H1 (cell line): ENCODE results near the gene DCAF4. TPM values are rescaled to one million over a fixed set of nuclear protein-coding genes. Genes with fewer than 3 reads are reported as not detected.

Experiments
- CTCF ChIA-PET: fragments of 300-600 bp; sonication (Branson Sonifier 250); formaldehyde crosslinking; loops from one replicate; lab custom pipeline; 2021; ENCODE audit not compliant: partially characterized antibody; lab: Charles Lee
- POLR2A ChIA-PET: fragments of 300-600 bp; sonication (Branson Sonifier 250); formaldehyde crosslinking; loops from one replicate; lab custom pipeline; 2021; ENCODE audit warnings: inconsistent platforms; ENCODE audit not compliant: partially characterized antibody; lab: Charles Lee
- DNase-seq, 2 experiments: peaks; one replicate each; pipeline versions ENCODE4 v3.0.0 to v3.0.0-alpha.2; 2010 to 2022; ENCODE audit warnings: low spot score in 2 of 2, low read depth in 1 of 2, mixed read lengths in 1 of 2
- FAIRE-seq: peaks from 2 replicates; lab custom pipeline; 2011; peaks lifted over from hg19 to GRCh38; lab: Jason Lieb, UNC
- H2AFZ ChIP-seq: 2 replicates; pipeline ENCODE4 v1.8.1; 2012; ENCODE audit warnings: low read length, inconsistent platforms
- H2AK5ac ChIP-seq: 2 replicates; pipeline ENCODE4 v1.6.1; 2013; ENCODE audit warnings: low read depth, low read length
- H2BK120ac ChIP-seq: replicated peaks from 2 replicates; pipeline ENCODE3; 2013; ENCODE audit warnings: low read depth, low read length, inconsistent platforms
- H2BK12ac ChIP-seq: 2 replicates; pipeline ENCODE4 v1.6.1; 2013; ENCODE audit warnings: low read depth, low read length
- H2BK15ac ChIP-seq: 2 replicates; pipeline ENCODE4 v1.6.1; 2013; ENCODE audit warnings: low read length
- H2BK20ac ChIP-seq: 2 replicates; pipeline ENCODE4 v1.6.1; 2013; ENCODE audit warnings: low read length
- H2BK5ac ChIP-seq: 2 replicates; pipeline ENCODE4 v1.6.1; 2013; ENCODE audit warnings: low read depth, low read length
- H3K14ac ChIP-seq: 2 replicates; pipeline ENCODE4 v1.6.1; 2013; ENCODE audit warnings: inconsistent platforms; ENCODE audit not compliant: insufficient read length
- H3K18ac ChIP-seq: 2 replicates; pipeline ENCODE4 v1.6.1; 2013; ENCODE audit warnings: low read length; ENCODE audit errors: extremely low read depth
- H3K23ac ChIP-seq: 2 replicates; pipeline ENCODE4 v1.6.1; 2013; ENCODE audit warnings: inconsistent platforms; ENCODE audit not compliant: insufficient read length
- H3K23me2 ChIP-seq: 2 replicates; pipeline ENCODE4 v1.6.1; 2013; ENCODE audit warnings: low read depth, low read length
- H3K27ac ChIP-seq: 2 replicates; pipeline ENCODE4 v1.6.1; 2011; ENCODE audit warnings: low read depth, low read length, inconsistent platforms
- H3K27me3 ChIP-seq, 4 experiments: replicated peaks in 1 of 4; 1 replicate in 1 of 4; 2 replicates in 3 of 4; pipeline versions ENCODE4 v1.6.1 to v1.8.1; 2011 to 2013; ENCODE audit warnings: low read length in 3 of 4, mild to moderate bottlenecking in 3 of 4, inconsistent platforms in 2 of 4, mixed read lengths in 2 of 4, moderate library complexity in 1 of 4; ENCODE audit not compliant: control insufficient read depth in 3 of 4, insufficient read depth in 3 of 4; ENCODE audit errors: extremely low read depth in 1 of 4
- H3K36me3 ChIP-seq, 4 experiments: 2 replicates each; pipeline versions ENCODE4 v1.6.1 to v1.8.1; 2011 to 2013; ENCODE audit warnings: mild to moderate bottlenecking in 4 of 4, low read length in 3 of 4, moderate library complexity in 2 of 4, control low read depth in 1 of 4, inconsistent platforms in 1 of 4; ENCODE audit not compliant: insufficient read depth in 4 of 4, control insufficient read depth in 2 of 4
- H3K4ac ChIP-seq: replicated peaks from 2 replicates; pipeline ENCODE3; 2013; ENCODE audit warnings: low read length, low read depth, mixed read lengths, inconsistent platforms; ENCODE audit not compliant: insufficient read length
- H3K4me1 ChIP-seq, 4 experiments: replicated peaks in 1 of 4; 1 replicate in 1 of 4; 2 replicates in 3 of 4; pipeline versions ENCODE4 v1.6.1 to v1.8.1; 2011 to 2013; ENCODE audit warnings: low read length in 3 of 4, inconsistent platforms in 2 of 4, mixed read lengths in 1 of 4; ENCODE audit not compliant: insufficient read depth in 4 of 4, control insufficient read depth in 3 of 4
- H3K4me2 ChIP-seq, 2 experiments: 2 replicates each; pipeline versions ENCODE4 v1.6.1 to v1.8.1; 2011 to 2013; ENCODE audit warnings: low read depth in 2 of 2, low read length in 2 of 2, control low read depth in 1 of 2, inconsistent platforms in 1 of 2, mild to moderate bottlenecking in 1 of 2; ENCODE audit not compliant: insufficient read depth in 1 of 2
- H3K4me3 ChIP-seq, 4 experiments: fragments of 200-600, 300-600 bp in 1 of 4; sonication (generic), shearing (Covaris generic), sonication (Bioruptor Twin) in 1 of 4; 2 replicates each; pipeline versions ENCODE4 v1.5.1 to v1.8.1; 2011 to 2016; ENCODE audit warnings: low read length in 4 of 4, low read depth in 3 of 4, control low read depth in 2 of 4, inconsistent platforms in 2 of 4, mild to moderate bottlenecking in 2 of 4, mixed read lengths in 1 of 4, moderate library complexity in 1 of 4; ENCODE audit not compliant: insufficient read depth in 2 of 4; ENCODE audit errors: extremely low read depth in 1 of 4
- H3K56ac ChIP-seq: replicated peaks from 2 replicates; pipeline ENCODE3; 2013; ENCODE audit warnings: low read depth, mild to moderate bottlenecking, mixed read lengths, low read length, inconsistent platforms; ENCODE audit not compliant: insufficient read length
- H3K79me1 ChIP-seq: 2 replicates; pipeline ENCODE4 v1.6.1; 2013; ENCODE audit warnings: low read depth, low read length, control low read depth
- H3K79me2 ChIP-seq, 2 experiments: 2 replicates each; pipeline versions ENCODE4 v1.6.1 to v1.8.1; 2012 to 2013; ENCODE audit warnings: low read length in 2 of 2, mild to moderate bottlenecking in 2 of 2, inconsistent platforms in 1 of 2; ENCODE audit not compliant: insufficient read depth in 2 of 2, control insufficient read depth in 1 of 2
- H3K9ac ChIP-seq, 4 experiments: replicated peaks in 1 of 4; 1 replicate in 1 of 4; 2 replicates in 3 of 4; pipeline versions ENCODE4 v1.6.1 to v1.8.1; 2011 to 2013; ENCODE audit warnings: low read depth in 3 of 4, low read length in 3 of 4, control low read depth in 2 of 4, mild to moderate bottlenecking in 2 of 4, moderate library complexity in 2 of 4, inconsistent platforms in 1 of 4; ENCODE audit errors: extremely low read depth in 1 of 4
- H3K9me3 ChIP-seq, 2 experiments: 2 replicates each; pipeline versions ENCODE4 v1.6.1 to v1.8.1; 2012 to 2013; ENCODE audit warnings: mild to moderate bottlenecking in 2 of 2, moderate library complexity in 2 of 2, control low read depth in 1 of 2, inconsistent platforms in 1 of 2, low read depth in 1 of 2, low read length in 1 of 2, mixed read lengths in 1 of 2; ENCODE audit not compliant: insufficient read depth in 2 of 2
- H4K20me1 ChIP-seq, 2 experiments: replicated peaks in 1 of 2; 2 replicates each; pipeline versions ENCODE3 to v1.8.1; 2011 to 2013; ENCODE audit warnings: inconsistent platforms in 2 of 2, low read length in 2 of 2, mild to moderate bottlenecking in 1 of 2; ENCODE audit not compliant: insufficient read depth in 2 of 2, control insufficient read depth in 1 of 2
- H4K5ac ChIP-seq: 2 replicates; pipeline ENCODE4 v1.6.1; 2013; ENCODE audit warnings: low read length, low read depth, mixed read lengths, inconsistent platforms; ENCODE audit not compliant: insufficient read length
- H4K8ac ChIP-seq: 2 replicates; pipeline ENCODE4 v1.8.0; 2013; ENCODE audit warnings: mild to moderate bottlenecking, moderate library complexity, low read length, inconsistent platforms; ENCODE audit not compliant: insufficient read depth; ENCODE audit errors: extremely low read depth
- H4K91ac ChIP-seq: replicated peaks from 2 replicates; pipeline ENCODE3; 2013; ENCODE audit warnings: low read length, mixed read lengths, inconsistent platforms; ENCODE audit not compliant: insufficient read length
- WGBS, 2 experiments: shearing (Covaris generic) in 1 of 2; methylation state at CpG; one replicate each; pipeline versions ENCODE4 v1.1.6 to v1.1.7; 2013 to 2015; ENCODE audit warnings: low lambda C conversion rate in 2 of 2, mixed read lengths in 2 of 2, inconsistent platforms in 1 of 2, low coverage in 1 of 2, missing lambda C conversion rate in 1 of 2; ENCODE audit not compliant: insufficient replicate concordance in 2 of 2, insufficient coverage in 1 of 2, insufficient read length in 1 of 2; ENCODE audit errors: extremely low coverage in 1 of 2, missing lambda C conversion rate in 1 of 2; 5-methylcytosine and 5-hydroxymethylcytosine counted together
- polyA plus RNA-seq, 7 experiments: library from polyadenylated mRNA; depleted of rRNA in 3 of 7; stranded (reverse) in 5 of 7; unstranded in 2 of 7; fragments of >200 nt in 5 of 7; fragments of 200-250 nt in 2 of 7; gene quantifications; 1 replicate in 5 of 7; 2 replicates in 1 of 7; 4 replicates in 1 of 7; pipeline versions ENCODE4 v1.2.1 to v1.2.3, GENCODE V29; 2011 to 2013; ENCODE audit warnings: missing spikeins in 2 of 7, mixed read lengths in 2 of 7
- total RNA-seq: library from RNA; stranded (reverse); fragmentation: NEBNext Ultra II Directional; extraction: Animal tissue kit (Norgen Biotek cat#: 25700); gene quantifications from 2 replicates; pipeline ENCODE4 v1.2.1, GENCODE V29; 2021

Gene DCAF4
- total and polyA plus RNA-seq, 2 of the 8 experiments (the other 6 are each of a cell fraction or from before 2014, with no cell fraction given) = 17.0 to 21.1 TPM

DNA sequence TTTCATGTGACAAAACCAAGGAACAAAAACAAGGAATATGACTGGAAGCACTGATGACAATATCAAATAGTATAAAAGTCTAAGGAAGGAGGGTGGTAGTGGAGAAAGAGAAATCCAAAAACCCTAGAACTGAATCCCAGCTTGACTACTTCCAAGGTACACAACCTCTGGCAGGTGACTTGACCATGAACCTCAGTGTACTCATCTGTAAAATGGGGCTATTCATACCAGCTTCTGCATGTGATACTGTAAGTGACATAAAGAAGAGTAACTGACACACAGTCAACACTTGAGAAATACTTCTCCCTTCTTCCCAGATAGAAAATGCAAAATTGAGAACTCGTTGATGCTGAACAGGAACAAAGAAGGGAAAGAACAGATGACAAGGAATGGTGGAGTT is 22.0 kb upstream of the DCAF4 start:
- no peak overlapping the region for H2BK20ac ChIP-seq
- 31% methylated on average over 1 of the region's 1 CpG; no CpG with 5 or more reads in 1 of the 2 experiments for WGBS, 2 experiments

More for the DNA sequence above, 22.0 kb upstream of the DCAF4 start:
- no peak overlapping the region for H3K18ac ChIP-seq
- no peak for FAIRE-seq
- H2AK5ac ChIP-seq = no peak overlapping the region
- H3K27me3 ChIP-seq = no peaks in the 10 kb centered on the region
- no peak overlapping the region for H3K4me2 ChIP-seq
- H4K5ac ChIP-seq = no peak overlapping the region
- no peak overlapping the region for H2BK120ac ChIP-seq
- H3K56ac ChIP-seq = no peak overlapping the region
- no peak overlapping the region for H2BK12ac ChIP-seq
- no peaks in the 10 kb centered on the region for H3K9me3 ChIP-seq
- ChIA-PET POLR2A (no interaction called here), CTCF (interaction anchor here (0.9 to 5.6 kb wide), 45 partner anchors 8 to 451 kb away, joined by 3 to 113 read pairs (median 4); no protein-coding TSS in a partner anchor)
- H3K23ac ChIP-seq = no peak overlapping the region
- H3K4me1 ChIP-seq = peaks cover 0 to 11% (median 0%) of the 10 kb centered on the region in 4 experiments; a peak in 3 of 7 replicates
- no peaks in the 10 kb centered on the region for H3K79me1 ChIP-seq
- no peaks in the 10 kb centered on the region for H3K79me2 ChIP-seq
- no peaks in the 10 kb centered on the region for H4K20me1 ChIP-seq
- no peak overlapping the region for H3K14ac ChIP-seq
- no peak overlapping the region for H4K91ac ChIP-seq
- H3K23me2 ChIP-seq = no peaks in the 10 kb centered on the region
- no peak overlapping the region for H3K27ac ChIP-seq
- no peak for DNase-seq
- H2AFZ ChIP-seq = no peak overlapping the region
- H3K36me3 ChIP-seq = no peaks in the 10 kb centered on the region
- H2BK5ac ChIP-seq = no peak overlapping the region
- H4K8ac ChIP-seq = no peak overlapping the region
- H3K9ac ChIP-seq = no peak overlapping the region
- H2BK15ac ChIP-seq = no peak overlapping the region
- H3K4me3 ChIP-seq = no peak overlapping the region
- no peak overlapping the region for H3K4ac ChIP-seq
